Activated naive CD4-positive, alpha-beta T cell treated with anti-CD3 and anti-CD28 coated beads, Interleukin-2, amount 50 U/mL, for 72 hours (primary cell): ENCODE measurements around the gene GPRC5B. TPM values are rescaled to one million over a fixed set of nuclear protein-coding genes. Genes with fewer than 3 reads are reported as not detected.

Experiments used
- ATAC-seq, 2 donors: fragments of 150-1000 bp; cut with Tn5 transposase; 2 replicates each; pipeline ENCODE4 v1.10.0; 2021; ENCODE audit warnings: mild to moderate bottlenecking in 2 of 2, moderate library complexity in 2 of 2
- DNase-seq, 2 donors: peaks; one replicate each; pipeline ENCODE4 v3.0.0; 2021 to 2022; ENCODE audit warnings: low spot score in 2 of 2
- H3K27ac Mint-ChIP-seq, 2 donors: one replicate each; pipeline ENCODE4 v1.8.0; 2022; ENCODE audit warnings: mild to moderate bottlenecking in 2 of 2, mixed read lengths in 2 of 2
- H3K36me3 Mint-ChIP-seq, 2 donors: one replicate each; pipeline ENCODE4 v1.8.0; 2022; ENCODE audit warnings: mixed read lengths in 2 of 2
- H3K9me3 Mint-ChIP-seq, 2 donors: one replicate each; pipeline ENCODE4 v1.8.0; 2022; ENCODE audit warnings: mixed read lengths in 2 of 2
- total RNA-seq, 2 donors: library from RNA; stranded (reverse); gene quantifications; one replicate each; pipeline ENCODE4 v1.2.3, GENCODE V29; 2022

Gene GPRC5B
- total RNA-seq, 2 donors from 2014 or later, result 0.37 to 0.59 TPM

- no peak overlapping the region for H3K27ac Mint-ChIP-seq
- ATAC-seq (no peak), DNase-seq (no peak)
- no peaks in the 10 kb centered on the region for H3K36me3 Mint-ChIP-seq
- no peaks in the 10 kb centered on the region for H3K9me3 Mint-ChIP-seq
Observed at GRCh38 chr16:19842426-19843157, 42.1 kb downstream of the GPRC5B start.

- DNase-seq (no peak), ATAC-seq (no peak)
- Mint-ChIP-seq H3K36me3 (no peaks in the 10 kb centered on the region), H3K27ac (no peak overlapping the region), H3K9me3 (no peaks in the 10 kb centered on the region)
Observed at GRCh38 chr16:19841184-19841583, 43.5 kb downstream of the GPRC5B start.

- no peaks in the 10 kb centered on the region for H3K36me3 Mint-ChIP-seq
Observed at GRCh38 chr16:19840524-19841110, 44.0 kb downstream of the GPRC5B start.

GRCh38 chr16:19837984-19838707, 46.5 kb downstream of the GPRC5B start:
- no peak for ATAC-seq
- no peak for DNase-seq
- Mint-ChIP-seq H3K27ac (peak overlapping the region in 1 of 2 donors; percentile 13), H3K36me3 (no peaks in the 10 kb centered on the region), H3K9me3 (no peaks in the 10 kb centered on the region)

More at GRCh38 chr16:19840524-19841110, 44.0 kb downstream of the GPRC5B start:
- ATAC-seq (no peak), DNase-seq (no peak)
- Mint-ChIP-seq H3K9me3 (no peaks in the 10 kb centered on the region), H3K27ac (no peak overlapping the region)

- DNase-seq, result no peak
- Mint-ChIP-seq H3K36me3 (no peaks in the 10 kb centered on the region), H3K9me3 (no peaks in the 10 kb centered on the region), H3K27ac (peak overlapping the region in 1 of 2 donors; percentile 13)
- no peak for ATAC-seq
Observed at GRCh38 chr16:19837331-19837980, 47.2 kb downstream of the GPRC5B start.

- Mint-ChIP-seq H3K9me3 (no peaks in the 10 kb centered on the region), H3K27ac (no peak overlapping the region), H3K36me3 (no peaks in the 10 kb centered on the region)
- DNase-seq (no peak), ATAC-seq (no peak)
Observed at GRCh38 chr16:19835968-19836421, 48.7 kb downstream of the GPRC5B start.

GRCh38 chr16:19835196-19835595, 49.5 kb downstream of the GPRC5B start:
- ATAC-seq, result no peak

GRCh38 chr16:19833581-19833980, 51.1 kb downstream of the GPRC5B start:
- ATAC-seq (no peak), DNase-seq (no peak)
- H3K27ac Mint-ChIP-seq, result no peak overlapping the region
- H3K9me3 Mint-ChIP-seq, result no peaks in the 10 kb centered on the region
- H3K36me3 Mint-ChIP-seq, result no peaks in the 10 kb centered on the region

More at GRCh38 chr16:19835196-19835595, 49.5 kb downstream of the GPRC5B start:
- H3K27ac Mint-ChIP-seq, result no peak overlapping the region
- H3K36me3 Mint-ChIP-seq, result no peaks in the 10 kb centered on the region
- H3K9me3 Mint-ChIP-seq, result no peaks in the 10 kb centered on the region
- no peak for DNase-seq

GRCh38 chr16:19833176-19833575, 51.5 kb downstream of the GPRC5B start:
- ATAC-seq (no peak), DNase-seq (no peak)
- Mint-ChIP-seq H3K9me3 (no peaks in the 10 kb centered on the region), H3K27ac (no peak overlapping the region), H3K36me3 (no peaks in the 10 kb centered on the region)

GRCh38 chr16:19831678-19832077, 53.0 kb downstream of the GPRC5B start:
- no peaks in the 10 kb centered on the region for H3K9me3 Mint-ChIP-seq
- ATAC-seq, result no peak
- no peak for DNase-seq
- no peaks in the 10 kb centered on the region for H3K36me3 Mint-ChIP-seq
- H3K27ac Mint-ChIP-seq, result no peak overlapping the region

GRCh38 chr16:19830902-19831560, 53.6 kb downstream of the GPRC5B start:
- ATAC-seq (no peak), DNase-seq (no peak)
- no peaks in the 10 kb centered on the region for H3K9me3 Mint-ChIP-seq
- H3K27ac Mint-ChIP-seq, result no peak overlapping the region
- H3K36me3 Mint-ChIP-seq, result no peaks in the 10 kb centered on the region

GRCh38 chr16:19829844-19830692, 54.6 kb downstream of the GPRC5B start:
- no peak overlapping the region for H3K27ac Mint-ChIP-seq
- ATAC-seq (no peak), DNase-seq (no peak)
- no peaks in the 10 kb centered on the region for H3K36me3 Mint-ChIP-seq
- H3K9me3 Mint-ChIP-seq, result no peaks in the 10 kb centered on the region

GRCh38 chr16:19824216-19824615, 60.4 kb downstream of the GPRC5B start:
- Mint-ChIP-seq H3K9me3 (no peaks in the 10 kb centered on the region), H3K36me3 (no peaks in the 10 kb centered on the region)
- no peak for ATAC-seq

GRCh38 chr16:19823322-19823721, 61.3 kb downstream of the GPRC5B start:
- ATAC-seq (no peak), DNase-seq (no peak)
- no peak overlapping the region for H3K27ac Mint-ChIP-seq
- no peaks in the 10 kb centered on the region for H3K36me3 Mint-ChIP-seq
- no peaks in the 10 kb centered on the region for H3K9me3 Mint-ChIP-seq

More at GRCh38 chr16:19824216-19824615, 60.4 kb downstream of the GPRC5B start:
- no peak overlapping the region for H3K27ac Mint-ChIP-seq
- DNase-seq, result no peak

- ATAC-seq, result no peak
Observed at GRCh38 chr16:19822533-19822932, 62.1 kb downstream of the GPRC5B start.

GRCh38 chr16:19817875-19818274, 66.8 kb downstream of the GPRC5B start:
- DNase-seq, result no peak
- no peaks in the 10 kb centered on the region for H3K36me3 Mint-ChIP-seq
- H3K27ac Mint-ChIP-seq, result no peak overlapping the region
- H3K9me3 Mint-ChIP-seq, result peaks cover 5 to 6% of the 10 kb centered on the region in 2 donors
- ATAC-seq, result no peak

More at GRCh38 chr16:19822533-19822932, 62.1 kb downstream of the GPRC5B start:
- H3K36me3 Mint-ChIP-seq, result no peaks in the 10 kb centered on the region
- no peak overlapping the region for H3K27ac Mint-ChIP-seq
- H3K9me3 Mint-ChIP-seq, result no peaks in the 10 kb centered on the region
- DNase-seq, result no peak
